Fibroblast of the conjunctiva (primary cell): ENCODE results near the gene ZNF365.
"Not testable (repeated sequence)": the region's sequence is repeated elsewhere in the genome, so short reads cannot be mapped to it uniquely, and the experiment has no call there.

Source experiments
- DNase-seq: peaks from one replicate; pipeline ENCODE4 v3.0.0-alpha.2; 2010; ENCODE audit warnings: low read depth

Gene ZNF365

GRCh38 chr10:62373995-62374861 is at the start of gene ZNF365:
Gene ZNF365 (plus strand): TSS chr10:62374369. CDS start chr10:62376194, 1,825 bp downstream.
- no peak for DNase-seq

DNA sequence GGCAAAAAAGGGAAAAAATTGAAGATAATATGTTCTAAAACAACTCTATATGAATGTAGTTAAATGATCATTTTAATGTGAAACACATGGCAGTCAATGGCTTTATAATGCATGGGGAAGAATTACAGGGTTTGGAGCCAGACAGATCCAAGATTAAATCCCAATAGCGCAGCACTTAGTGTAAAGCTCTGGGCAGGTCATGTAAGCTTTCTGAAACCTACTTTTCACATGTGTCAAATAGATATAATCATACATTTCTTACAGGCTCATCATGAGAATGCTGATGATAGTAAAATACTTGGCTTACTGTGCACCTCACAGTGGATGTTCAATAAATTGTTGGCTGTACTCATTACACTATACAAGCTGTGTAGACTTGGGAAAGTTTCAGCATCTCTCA is 48.0 kb upstream of the ZNF365 start:
- no peak for DNase-seq

- DNase-seq, result peak; percentile 10
Observed at GRCh38 chr10:62327885-62328284, 46.3 kb upstream of the ZNF365 start.

GRCh38 chr10:62330213-62330612 is 44.0 kb upstream of the ZNF365 start:
- DNase-seq, result no peak

GRCh38 chr10:62332406-62332805 is 41.8 kb upstream of the ZNF365 start:
- no peak for DNase-seq

DNA sequence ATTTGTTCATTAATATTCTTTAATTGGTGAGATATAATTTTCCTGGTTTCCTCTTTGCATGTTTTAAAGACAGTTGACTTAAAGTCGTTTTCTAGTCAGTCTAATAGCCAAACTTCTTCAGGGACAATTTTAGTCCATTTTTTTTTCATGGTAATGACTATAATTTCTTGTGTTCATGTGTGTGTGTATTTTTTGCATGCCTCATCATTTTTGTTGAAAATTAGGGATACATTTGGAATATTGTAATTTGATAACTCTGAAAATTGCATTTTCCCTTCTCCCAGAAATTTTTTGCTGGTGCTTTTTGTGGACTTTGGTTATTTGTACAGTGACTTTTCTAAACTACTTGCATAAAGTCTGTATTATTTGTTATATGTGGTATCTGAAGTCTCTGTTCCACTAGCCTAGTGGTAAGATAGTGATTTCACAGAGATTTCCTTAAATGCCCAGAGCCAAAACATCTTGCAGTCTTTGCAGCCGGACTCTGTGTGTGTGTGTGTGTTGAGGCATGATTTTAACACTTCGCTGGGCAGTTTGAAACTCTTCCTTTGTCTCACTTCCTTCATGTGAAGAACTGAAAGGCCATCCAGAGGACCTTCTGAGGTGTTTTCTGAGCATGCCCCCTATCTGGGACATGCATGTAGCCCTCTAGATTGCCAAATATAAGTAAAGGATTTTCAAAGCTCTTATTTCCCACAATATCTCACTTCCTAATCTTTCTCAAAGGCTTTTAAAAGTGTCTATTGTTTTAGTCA is 40.9 kb upstream of the ZNF365 start:
- DNase-seq, result no peak

GRCh38 chr10:62333988-62334682 is 40.0 kb upstream of the ZNF365 start:
- no peak for DNase-seq

DNA sequence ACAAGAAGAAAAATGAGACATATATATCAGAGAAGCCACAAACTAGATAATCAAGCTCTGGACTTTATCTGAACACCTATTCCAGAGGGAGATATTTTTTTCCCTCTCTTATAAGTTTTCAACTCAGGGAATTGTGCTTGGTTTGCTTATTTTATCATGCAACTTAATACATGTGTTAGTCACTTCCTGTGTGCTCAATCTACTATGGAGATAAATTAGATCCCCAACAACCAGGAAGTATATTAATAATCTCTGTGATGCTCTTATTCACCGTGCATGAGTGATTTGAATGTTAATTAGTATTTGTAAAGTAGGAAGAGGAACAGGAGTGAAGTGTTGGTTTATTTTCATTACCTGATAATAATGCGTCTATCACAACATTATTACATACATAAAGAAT is 38.8 kb upstream of the ZNF365 start:
- no peak for DNase-seq

DNA sequence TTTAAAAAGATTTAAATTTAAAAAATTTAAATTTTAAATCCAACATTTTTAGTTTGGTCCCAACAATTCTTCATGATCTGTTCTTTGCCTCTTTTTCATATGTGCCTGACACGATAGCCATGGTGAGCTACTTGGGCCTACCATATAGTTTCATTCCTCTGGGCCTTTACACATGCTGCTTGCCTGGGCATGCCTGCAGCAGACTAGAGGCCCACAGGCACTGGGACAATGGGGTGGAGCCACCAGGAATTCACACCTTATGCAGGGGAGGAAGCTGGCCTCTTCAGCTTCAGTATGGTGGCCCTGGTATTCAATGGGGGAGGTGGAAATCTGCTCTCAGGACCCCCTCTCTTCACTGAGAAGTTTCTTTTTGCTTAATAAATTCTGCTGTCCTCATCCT is 37.8 kb upstream of the ZNF365 start:
- no peak for DNase-seq

DNA sequence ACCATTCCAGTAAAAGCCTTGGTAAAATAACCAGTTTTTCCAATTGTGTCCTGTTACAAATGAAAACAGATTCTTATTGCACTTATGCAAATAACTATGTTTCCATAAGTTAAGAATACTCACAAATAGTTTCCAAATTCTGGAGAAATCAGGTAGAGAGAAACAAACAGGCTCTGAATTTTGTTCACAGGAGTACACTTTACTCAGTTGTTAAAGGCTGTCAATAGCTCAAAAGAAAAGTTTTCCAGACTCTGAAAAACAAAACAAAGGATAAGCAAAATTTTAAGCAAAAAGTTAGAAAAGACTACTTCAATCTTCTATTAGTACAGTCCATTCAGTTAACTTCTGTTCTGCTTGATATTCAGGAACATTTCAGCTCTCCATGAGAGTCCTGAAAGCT is 32.8 kb upstream of the ZNF365 start:
- DNase-seq, result no peak

DNA sequence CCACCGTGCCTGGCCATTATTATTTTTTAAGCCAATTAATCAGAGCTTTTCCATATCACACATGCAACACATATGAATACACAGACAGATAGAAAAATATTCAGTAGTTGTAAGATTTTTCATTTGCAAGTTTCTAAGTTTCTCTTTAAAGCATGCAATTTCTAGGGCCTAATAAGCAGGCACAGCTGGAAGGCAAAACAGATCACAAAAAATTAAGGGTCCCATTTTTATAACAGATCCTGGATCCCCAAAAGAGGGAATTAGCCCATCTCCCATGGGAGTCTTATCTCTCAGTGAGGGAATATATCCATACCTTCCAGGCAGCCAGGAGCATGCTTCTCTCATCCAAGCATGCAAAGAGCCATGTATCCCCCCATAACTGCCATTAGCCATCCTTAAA is 31.2 kb upstream of the ZNF365 start:
- no peak for DNase-seq

DNA sequence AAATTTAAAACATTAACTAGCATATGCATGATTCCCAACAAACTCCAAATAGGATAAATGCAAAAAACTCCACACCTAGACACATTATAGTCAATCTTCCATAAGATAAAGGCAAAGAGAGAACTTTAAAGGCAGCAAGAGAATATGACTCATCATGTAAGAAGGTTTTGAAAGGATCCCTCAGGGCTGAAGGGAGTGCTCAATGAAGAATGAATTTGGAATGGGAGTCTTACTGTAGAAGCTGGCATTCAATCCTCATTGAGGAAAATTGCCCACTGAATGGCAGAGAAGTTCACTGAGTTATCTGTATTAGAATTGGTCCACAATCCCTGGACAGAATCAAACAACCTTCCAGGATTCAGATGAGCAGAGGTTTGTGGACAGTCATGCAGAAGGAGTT is 26.1 kb upstream of the ZNF365 start:
- no peak for DNase-seq

DNA sequence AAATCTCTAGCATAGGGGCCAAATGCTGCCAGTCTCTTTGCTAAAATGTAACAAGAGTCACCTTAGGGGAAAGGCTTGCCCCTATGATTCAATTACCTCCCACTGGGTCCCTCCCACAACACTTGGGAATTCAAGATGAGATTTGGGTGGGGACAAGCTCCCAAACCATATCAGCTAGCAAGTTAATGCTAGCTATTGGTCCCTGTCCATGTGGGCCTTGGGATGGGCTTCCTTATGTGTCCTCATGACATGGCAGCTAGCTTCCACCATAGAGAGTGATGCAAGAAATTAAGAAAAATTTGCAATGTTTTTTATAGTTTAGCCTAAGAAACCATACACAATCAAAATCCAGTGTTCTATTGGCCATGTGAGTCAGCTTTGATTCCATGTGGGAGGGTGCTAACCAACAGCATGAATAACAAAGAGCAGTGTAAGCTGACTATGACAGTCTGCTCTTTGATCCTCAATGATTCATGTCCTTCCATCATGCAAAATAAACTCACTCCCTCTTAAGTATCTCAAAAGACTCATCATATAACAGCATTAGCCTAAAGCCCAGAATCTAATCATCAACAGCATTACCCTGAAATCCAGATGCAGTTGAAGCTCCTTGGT is 21.7 kb upstream of the ZNF365 start:
- DNase-seq, result no peak

DNA sequence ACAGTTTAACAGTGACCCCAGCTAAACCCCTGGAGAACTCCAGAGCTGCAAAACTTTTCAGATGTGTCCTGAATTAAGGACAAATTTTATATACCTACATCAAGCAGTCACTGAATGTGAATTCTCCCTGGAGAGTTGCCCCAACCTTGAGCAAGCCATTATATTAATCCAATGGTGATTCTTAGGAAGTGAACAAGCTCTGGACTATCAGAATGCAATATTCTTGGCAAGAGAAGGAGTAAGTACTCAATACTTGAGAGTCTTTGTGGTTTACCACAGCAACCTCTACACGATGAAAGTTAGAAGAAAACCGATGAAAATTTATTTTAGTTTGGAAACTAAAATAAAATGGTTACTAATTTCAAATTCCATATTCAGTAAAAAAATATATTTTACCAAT is 19.3 kb upstream of the ZNF365 start:
- no peak for DNase-seq

- no peak for DNase-seq
Observed at GRCh38 chr10:62356447-62356846, 17.7 kb upstream of the ZNF365 start.

- not testable (repeated sequence) for DNase-seq
Observed at GRCh38 chr10:62358151-62358550, 16.0 kb upstream of the ZNF365 start.

GRCh38 chr10:62373639-62373994 is 552 bp upstream of the ZNF365 start:
- DNase-seq, result no peak

GRCh38 chr10:62374862-62375710 is 917 bp downstream of the ZNF365 start:
- DNase-seq, result no peak

GRCh38 chr10:62376071-62377025 is 2.2 kb downstream of the ZNF365 start:
- no peak for DNase-seq

DNA sequence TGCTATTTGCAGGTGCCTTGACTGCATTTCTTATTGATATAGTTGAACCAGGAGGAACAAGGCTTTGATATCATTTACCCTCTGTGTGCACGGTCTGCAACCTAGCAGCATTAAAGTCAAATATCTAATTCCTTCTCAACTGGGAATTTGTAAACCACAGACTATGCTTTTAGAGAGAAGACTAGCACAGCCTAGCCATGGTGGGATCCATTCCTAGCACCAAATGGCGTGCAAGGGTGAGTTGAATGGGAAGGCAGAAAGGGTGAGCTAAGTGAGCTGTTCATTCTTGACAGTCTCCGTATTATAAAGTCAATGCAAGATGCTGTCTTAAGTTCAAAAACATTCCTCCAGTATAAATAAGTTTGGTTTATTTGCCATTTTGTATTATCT is 2.9 kb downstream of the ZNF365 start:
- no peak for DNase-seq
